Activated CD8-positive, alpha-beta memory T cell treated with anti-CD3 and anti-CD28 coated beads, Interleukin-2, amount 50 U/mL, for 24 hours (primary cell): ENCODE measurements around the gene CMTM8.

ENCODE experiments used
- DNase-seq: peaks from one replicate; pipeline ENCODE4 v3.0.0-alpha.2; 2020; ENCODE audit errors: extremely low read depth

CMTM8 gene

DNA sequence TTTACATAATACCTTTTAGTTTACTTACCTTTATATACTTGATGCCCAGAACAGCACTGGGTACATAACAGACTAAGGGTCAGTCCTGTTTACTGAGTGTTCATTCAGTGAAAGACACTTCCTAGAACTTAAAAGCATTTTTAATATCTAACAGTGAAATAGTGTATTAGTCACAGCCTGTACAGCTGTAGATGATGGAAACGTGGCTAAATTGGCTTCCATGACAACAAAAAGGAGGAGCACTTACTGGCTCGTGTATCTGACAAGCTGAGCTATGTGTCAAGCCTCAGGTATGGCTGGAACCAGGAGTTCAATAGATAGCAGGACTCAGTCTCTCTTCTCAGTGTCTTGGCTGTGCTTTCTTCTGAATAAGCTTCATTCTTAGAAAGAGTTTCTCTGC, 40.2 kb downstream of the CMTM8 start:
- no peak for DNase-seq

DNA sequence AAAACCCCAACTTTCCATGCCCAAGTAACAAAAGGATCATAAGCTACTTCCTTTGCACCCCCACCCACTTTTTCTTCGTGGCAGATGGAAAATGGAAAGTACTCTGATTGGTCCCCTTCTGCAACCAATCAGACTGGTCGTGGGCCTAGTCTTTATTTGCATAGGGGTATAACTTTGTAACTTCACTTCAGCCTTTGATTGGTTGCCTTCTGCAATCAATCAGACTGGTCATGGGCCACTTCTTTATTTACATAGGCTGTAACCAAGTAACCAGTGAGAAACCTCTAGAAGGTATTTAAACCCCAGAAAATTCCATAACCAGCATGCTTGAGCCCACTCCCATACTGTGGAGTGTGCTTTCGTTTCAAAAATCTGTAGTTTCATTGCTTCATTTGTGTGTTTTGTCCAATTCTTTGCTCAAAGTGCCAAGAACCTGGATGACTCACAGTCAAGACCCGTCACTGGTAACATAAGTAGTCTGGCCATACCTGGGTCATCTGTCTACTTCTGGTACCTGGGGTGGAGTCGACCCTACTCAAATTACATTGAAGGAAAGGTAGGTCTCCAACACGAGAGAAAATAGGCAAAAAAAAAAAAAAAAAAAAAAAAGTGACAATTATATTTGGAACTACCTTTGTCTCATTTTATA, 41.9 kb downstream of the CMTM8 start:
- DNase-seq, result no peak

DNA sequence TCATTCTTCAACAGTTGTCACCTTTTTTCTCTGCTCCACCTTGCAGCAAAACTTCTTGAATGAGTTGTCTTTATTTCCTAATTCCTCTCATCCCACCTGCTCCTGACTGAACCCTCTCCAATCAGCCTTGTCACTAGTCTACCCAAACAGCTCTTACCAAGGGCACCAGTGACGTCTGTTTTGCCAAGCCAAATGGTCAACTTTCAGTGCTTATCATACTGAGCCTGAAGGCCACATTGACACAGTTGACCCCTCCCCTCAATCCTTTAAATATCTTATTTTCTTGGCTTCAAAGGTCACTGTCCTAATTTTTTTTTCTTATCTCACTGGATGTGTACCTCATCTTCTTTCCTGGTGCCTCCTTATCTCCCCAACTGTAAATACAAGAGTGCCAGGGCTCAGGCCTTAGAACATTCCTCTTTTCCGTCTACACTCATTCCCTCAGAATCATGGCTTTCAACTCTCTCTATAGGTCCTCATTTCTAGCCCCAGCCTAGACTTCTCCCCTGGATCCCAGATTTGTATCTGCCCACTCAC, 43.2 kb downstream of the CMTM8 start:
- no peak for DNase-seq

DNA sequence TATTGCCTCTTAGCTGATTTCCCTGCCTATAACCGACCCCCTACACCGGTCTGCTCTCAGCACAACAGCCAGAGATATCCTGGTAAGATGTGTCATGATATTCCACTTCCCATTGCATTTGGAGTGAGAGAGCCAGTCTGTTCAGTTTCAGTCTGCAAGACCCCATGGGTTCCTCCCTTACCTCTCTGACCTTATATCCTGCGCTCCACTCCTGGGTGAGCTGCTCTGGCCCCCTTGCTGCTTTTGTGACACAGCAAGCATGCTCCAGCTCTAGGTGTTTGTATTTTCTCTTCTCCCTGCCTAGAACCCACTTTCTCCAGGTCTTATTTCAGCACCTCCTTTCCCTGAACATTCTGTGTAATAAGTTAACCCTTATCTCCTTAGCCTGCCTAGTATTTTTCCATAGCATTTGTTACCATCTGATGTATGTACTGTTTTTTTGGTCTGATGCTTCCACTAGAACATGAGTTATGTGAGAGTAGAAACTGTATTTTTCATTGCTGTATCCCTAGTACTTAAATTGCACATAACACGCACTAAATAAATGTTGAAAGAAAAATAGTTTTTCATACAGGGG, 44.2 kb downstream of the CMTM8 start:
- no peak for DNase-seq

DNA sequence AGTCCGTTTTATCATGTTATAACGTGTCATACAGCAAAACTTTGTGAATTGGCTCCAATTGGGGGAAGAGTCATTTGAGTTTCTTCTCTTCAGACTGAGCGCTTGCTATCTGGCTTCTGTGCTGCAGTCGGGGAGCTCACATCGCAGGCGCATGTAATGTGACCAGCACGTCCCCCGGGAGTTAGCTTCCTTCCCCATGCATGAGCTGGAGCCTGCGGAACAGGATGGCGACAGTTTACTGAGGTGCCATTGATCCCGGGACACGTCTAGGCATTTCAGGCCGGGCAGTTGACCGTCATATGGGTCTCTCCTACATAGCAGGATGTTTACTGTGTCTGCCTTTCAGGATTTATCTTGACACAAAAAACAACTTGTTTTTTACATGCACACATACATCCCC, 44.8 kb downstream of the CMTM8 start:
- DNase-seq, result no peak

DNA sequence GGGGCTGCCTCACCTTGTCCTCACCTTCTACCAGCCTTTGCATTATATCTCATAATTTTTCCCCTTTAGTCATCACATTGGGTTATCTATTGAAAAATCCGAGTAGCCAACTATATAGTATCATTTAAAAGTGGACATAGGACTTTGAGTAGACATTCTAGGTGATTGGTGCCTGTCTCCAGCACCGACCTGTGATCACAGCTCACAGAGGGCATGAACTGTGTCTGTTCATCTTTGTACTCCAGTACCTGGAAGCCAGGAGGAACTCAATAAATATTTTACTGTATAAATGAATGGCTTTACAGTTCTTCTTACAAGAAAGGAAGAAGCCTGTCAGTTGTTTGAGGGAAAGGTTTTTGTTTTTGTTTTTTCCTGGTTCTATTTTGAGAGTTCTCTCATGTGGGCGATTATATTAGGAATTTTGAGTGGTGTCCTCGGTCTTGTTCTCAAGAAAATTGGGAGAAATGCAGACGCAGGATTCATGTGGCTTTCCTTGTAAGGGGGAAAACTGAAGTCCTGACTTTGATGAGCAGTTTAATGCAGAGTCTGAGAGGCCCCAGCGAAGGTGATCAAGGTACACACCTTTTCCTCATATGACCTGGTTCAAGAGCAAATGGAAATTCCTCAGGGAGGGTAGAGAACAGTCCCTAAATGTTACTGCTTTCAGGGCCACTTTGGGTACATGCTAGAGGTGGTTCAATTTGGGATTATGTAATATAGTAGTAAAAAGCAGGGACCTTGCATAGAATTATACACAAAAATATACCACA, 46.1 kb downstream of the CMTM8 start:
- DNase-seq, result no peak

DNA sequence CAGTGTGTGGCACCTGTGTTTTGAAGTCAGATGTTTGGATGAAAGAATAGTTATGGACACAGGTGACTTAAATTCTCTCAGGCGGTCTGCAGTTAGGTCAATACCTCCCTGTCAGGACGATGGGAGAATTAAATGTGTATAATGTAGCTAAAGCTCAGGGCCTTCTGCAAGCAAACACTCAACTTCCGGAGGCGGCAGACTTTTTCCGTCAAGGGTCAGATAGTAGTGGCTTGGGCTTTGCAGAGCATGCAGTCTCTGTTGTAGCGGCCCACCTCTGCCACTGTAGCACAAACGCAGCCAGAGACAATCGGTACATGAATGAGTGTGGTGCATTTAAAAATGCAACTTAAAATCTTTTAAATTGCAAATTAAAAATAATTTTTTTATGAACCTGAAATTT, 47.4 kb downstream of the CMTM8 start:
- DNase-seq, result no peak

DNA sequence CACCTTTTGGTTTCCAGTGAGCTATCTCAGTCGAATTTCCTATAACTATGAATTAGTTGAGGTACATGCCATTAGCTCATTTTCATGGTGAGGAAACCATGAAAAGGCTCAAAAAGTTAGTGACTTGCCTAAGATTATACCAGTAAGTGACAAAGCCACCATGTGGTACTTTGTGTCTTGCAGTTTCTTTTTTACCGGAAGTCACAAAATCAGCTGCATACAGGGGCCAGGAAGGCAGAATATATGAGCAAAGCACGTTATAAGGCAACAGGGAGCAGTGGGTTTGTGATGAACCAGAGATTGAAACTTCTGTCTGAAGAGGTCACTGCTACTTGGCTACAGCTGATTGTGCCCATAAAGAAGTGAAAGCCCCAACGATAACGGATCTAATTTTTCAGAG, 50.3 kb downstream of the CMTM8 start:
- no peak for DNase-seq

DNA sequence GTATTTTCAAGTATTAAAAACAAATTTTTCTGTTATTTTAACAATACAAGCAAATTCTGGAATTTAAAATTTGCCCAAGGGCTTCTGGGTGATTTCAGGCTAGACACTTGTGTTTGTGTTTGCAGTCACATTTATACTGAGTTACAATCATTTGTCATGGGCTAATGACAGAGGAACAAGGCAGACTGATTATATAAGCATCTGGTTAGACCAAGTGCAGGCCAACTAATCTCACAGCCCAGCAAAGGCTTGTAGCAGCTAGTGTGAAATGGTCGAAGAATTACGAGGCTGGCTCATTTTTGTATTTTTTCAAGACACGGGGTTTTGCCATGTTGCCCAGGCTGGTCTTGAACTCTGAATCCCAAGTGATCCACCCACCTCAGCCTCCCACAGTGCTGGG, 52.1 kb downstream of the CMTM8 start:
- no peak for DNase-seq

DNA sequence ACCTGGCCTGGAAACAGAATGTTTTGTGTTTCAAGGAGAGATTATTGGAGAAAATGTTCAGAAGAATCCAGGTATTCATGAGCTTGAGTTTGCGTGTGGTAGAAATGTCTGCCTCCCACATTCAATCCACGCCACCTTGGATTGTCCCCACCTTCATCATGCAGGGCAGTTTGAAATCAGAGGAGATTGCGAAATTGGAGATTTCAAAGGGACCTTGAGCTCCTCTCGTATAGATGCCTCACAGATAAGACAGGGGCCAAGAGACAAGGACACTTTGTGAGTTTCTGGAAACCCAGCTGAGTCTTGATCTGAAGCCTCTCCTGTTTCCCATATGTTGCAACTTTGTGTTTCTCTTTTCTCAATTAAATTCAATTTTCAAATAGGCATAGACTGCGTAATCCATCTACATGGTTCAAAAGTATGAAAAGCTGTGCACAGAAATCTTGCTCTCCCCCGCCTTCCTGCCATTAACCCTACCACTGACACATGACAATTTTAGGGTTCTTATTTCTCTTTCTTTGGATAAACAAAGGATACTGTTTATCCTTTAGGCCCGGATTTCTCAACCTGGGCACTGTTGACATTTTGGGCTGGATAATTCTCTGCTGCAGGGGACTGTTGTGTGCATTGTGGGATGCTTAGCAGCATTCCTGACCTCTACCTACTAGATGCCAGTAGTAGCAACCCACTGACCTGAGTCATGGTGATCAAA, 53.8 kb downstream of the CMTM8 start:
- DNase-seq, result no peak

DNA sequence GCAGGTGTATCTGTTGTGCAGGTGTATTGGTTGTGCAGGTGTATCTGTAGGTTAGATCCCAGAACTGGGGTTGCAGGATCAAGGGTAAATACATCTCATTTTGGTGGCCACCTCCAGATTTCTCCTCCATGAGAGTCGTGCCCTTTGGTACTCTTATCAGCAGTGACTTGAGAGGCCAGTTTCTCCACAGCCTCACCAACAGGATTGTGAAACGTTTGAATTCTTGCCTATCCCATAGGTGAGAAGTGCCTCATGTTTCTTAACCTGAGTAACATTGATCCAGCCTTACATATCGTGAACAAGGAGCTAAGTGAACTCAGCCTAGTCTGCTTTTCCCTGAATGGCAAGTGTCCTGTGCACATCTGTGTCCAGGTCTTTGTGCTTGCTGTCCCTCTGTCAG, 55.4 kb downstream of the CMTM8 start:
- no peak for DNase-seq

DNA sequence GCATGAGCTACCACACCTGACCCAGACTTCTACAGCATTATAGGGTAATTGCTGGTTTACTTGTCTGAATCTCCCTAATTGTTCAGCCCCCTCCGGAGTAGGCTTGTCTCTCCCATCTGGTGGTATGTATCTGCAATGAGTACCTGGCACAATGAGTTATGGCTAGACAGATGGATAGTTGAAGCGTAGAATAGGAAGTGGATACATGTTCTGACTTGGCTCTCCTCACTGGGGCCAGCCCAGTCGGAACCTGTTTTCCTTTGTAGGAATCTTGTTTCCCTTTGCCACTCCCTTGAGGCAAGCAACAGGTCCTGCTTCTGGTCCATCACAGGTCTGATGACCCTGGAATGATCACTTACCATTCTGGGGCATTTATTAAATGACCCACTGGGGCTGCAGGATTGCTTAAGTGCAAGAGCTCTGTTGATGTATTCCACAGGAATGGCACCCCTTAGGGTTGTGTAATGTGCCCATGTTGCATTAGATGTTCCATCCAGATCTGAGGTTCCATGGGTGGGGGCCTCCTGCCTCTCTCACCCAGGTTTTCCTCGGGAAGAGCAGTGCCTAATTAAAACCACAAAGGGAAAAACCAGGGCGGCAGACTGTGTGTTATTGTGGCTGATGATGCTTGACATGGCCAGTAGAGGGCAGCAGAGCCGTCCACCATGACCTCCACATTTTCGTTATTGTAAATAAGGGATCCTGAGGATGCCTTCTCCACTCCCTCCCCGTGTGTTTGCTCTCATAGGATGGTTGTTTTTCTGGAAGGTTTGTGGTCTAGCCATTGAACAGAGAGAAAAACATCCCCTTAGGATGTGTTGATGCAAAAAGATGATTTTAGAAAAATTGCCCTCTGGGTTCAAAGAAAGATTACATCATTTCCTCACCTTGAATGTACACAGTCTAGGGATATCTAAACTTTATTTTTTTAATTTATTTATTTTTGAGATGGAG, 58.0 kb downstream of the CMTM8 start:
- DNase-seq, result no peak

DNA sequence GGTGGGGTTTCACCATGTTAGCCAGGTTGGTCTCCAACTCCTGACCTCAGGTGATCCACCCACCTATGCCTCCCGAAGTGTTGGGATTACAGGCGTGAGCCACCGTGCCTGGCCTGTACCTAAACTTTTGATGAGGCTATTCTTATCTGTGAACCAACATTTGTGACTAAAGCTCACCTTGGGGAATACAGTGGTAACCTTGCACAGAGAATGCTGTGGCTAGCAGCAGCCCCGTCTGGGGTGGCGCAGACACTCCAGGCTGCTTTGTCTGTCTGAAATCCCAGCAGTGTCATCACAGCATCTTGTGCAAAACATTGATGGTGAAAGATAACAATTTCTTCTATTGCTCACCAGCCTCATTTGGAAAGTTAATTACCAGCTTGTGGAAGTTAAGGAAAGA, 58.9 kb downstream of the CMTM8 start:
- DNase-seq, result no peak

DNA sequence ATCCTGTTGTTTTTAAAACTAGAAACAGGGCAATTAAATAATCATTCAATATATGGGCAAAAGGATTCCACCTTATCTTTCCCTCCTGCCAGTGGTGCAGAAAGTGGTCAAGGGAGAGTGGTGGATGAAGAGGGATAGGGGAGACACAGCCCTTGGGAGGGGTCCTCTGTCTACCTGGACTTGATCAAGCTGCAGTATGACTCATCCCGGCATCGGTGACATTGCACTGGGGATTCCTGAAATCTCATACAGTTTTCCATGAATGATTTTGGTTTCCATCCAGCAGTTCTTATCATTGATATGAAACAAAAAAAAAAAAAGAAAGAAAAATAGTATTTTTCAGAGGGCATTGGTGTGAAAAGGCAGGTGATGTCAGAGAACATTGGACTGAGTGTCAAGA, 62.9 kb downstream of the CMTM8 start:
- no peak for DNase-seq

DNA sequence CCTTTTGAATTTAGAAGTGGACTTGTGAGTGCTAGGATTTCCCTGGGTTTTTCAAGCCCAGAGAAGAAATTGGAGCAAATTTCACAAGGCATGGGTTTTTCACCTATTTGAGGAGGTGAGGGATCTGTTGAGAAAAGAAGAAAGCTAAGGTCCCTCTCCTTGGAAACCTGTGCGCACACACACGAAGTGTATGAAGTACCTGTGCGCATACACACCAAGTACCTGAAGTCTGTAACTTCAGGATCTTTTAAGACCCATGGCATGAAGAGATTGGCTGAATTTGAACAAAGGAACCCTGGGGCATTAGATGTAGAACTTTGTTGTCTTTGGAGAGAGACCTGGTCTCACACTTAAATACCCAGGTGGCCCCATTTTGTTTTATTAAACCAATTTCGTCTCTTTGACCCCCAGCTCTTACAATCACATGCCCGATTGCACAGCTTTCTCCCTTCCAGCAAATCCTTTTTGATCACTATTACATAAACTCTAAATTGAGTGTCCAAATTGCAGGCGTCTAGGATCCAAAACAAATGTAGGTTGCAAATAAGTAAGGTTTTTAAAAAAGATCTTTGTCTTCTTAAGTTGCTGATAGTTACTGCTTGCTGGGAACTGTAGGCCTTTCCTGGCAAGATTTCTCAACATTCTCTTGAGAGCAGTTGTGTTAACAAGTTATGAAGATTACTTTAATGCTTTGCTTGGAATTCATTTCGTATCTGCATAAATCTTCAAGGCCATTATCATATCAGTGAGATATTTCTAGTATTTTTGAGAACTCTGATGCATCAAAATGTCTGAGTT, 64.3 kb downstream of the CMTM8 start:
- DNase-seq, result no peak

DNA sequence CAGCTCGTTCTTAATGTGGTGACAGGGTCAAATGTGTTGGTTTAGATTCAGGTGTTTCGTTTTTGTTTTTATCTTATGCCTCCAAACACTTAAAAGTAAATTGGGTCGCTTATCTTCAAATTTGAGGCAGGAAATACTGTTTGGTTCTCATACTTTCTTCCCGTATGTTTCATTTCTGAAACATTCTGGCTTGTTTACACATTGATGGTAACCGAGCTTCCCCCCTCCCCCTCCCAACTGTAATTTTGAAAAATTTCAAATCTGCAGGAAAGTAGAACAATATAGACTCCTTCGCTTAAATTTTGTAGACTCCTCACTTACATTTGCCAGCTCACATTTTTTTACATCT, 64.9 kb downstream of the CMTM8 start:
- no peak for DNase-seq

DNA sequence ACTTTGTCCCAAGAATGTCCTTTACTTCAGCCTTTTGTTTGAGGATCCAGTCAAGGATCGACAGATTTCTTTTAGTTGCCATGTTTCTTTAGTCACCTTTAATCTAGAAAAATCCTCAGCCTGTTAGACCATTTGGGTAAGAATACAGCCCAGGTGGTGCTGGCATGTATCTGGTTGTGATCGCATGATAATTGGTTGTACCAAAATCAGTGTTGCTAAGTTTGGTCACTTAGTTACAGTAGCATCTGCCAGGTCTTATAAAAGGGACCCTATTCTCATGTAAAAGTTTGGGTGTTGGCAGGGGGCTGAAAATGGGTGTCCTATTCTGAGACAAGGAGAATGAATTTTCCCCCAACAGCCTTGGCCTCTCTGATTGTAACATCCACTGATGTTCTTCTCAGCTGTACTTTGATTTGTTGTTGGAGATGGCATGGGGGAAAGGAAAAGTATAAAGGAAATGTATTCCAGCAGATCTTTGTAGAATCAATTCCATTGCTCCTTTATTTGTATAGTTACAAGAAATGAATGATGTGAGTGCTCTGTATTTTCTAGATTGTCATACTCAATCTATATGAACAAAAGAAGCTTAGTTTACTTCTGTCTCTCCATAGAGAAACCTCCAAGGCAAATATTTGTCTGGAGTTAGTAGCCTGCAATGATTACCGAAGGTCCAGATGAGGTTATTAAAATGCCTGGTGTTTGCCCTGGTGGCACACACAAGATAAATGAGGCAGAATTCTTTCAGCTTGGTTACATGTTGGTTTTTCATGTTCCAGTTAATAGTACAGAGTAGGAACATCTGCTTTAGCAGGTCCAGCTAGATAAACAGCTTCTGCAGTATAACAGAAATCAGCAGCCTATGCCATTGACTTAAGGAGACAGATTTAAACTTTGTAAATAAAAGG, 65.7 kb downstream of the CMTM8 start:
- DNase-seq, result no peak

DNA sequence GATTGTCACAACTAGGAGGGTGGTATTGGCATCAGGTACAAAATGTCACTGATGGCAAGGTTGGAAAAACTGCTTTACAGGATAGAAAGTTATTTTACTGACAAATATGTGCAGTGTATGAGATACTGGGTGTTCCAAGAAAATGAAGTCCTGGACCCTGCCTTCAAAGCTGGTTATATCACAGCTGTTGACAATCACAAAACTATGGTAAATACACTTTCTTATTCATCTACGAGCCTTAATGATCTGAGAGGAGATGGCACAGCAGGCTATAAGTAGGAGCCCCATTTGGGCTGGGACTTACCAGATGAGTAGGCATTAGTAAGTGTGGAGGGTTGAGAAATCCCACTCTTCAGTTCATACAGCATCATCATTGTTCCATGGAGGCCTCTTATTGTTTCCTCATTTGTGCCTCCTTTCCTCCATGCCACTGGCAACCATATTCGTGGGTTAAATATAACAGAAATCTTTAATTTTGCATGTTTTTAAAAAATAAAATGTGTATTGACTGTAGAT, 66.9 kb downstream of the CMTM8 start:
- DNase-seq, result no peak

DNA sequence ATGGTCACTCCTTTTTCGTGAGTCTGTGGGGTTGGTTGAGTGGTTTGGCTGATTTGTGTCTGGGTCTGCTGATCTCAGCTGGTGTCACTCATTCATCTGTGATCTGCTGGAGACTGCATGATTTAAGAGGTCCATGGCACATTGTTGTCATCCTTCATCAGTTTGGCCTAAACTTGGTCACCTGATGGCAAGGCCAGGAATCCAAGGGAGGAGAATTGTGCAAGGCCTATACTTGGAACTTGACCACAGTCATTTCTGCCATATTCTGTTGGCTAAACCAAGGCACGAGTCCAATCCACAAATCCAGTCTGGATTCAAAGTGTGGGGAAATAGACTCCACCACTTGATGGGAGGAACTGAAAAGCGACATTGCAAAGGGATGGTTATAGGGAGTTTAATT, 67.6 kb downstream of the CMTM8 start:
- no peak for DNase-seq
